Measurements from ENCODE around the gene ZP1.

Gene ZP1

GRCh38 chr11:60862171-60862570, 5.2 kb upstream of the ZP1 start:
- FAIRE-seq: no peak

GRCh38 chr11:60863550-60864521, 3.5 kb upstream of the ZP1 start:
- FAIRE-seq: no peak

GRCh38 chr11:60864856-60865513, 2.4 kb upstream of the ZP1 start:
- no peak for FAIRE-seq

GRCh38 chr11:60867871-60868681, 734 bp downstream of the ZP1 start:
- FAIRE-seq: no peak

GRCh38 chr11:60868682-60869450, 1.5 kb downstream of the ZP1 start:
- no peak for FAIRE-seq

GRCh38 chr11:60869451-60869825, 2.1 kb downstream of the ZP1 start:
- FAIRE-seq: no peak

GRCh38 chr11:60870276-60870675, 2.9 kb downstream of the ZP1 start:
- FAIRE-seq: no peak

- no peak for FAIRE-seq
Observed at GRCh38 chr11:60870733-60871377, 3.5 kb downstream of the ZP1 start.

GRCh38 chr11:60871378-60872061, 4.2 kb downstream of the ZP1 start:
- FAIRE-seq: no peak

- no peak for FAIRE-seq
Observed at GRCh38 chr11:60872124-60872960, 5.0 kb downstream of the ZP1 start.

GRCh38 chr11:60872961-60873524, 5.7 kb downstream of the ZP1 start:
- no peak for FAIRE-seq

- no peak for FAIRE-seq
Observed at GRCh38 chr11:60873533-60873932, 6.2 kb downstream of the ZP1 start.

- no peak for FAIRE-seq
Observed at GRCh38 chr11:60874421-60875365, 7.4 kb downstream of the ZP1 start.

GRCh38 chr11:60875366-60876167, 8.2 kb downstream of the ZP1 start:
- no peak for FAIRE-seq

- FAIRE-seq: no peak
Observed at GRCh38 chr11:60876168-60876485, 8.8 kb downstream of the ZP1 start.

GRCh38 chr11:60878245-60879101, 11.1 kb downstream of the ZP1 start:
- FAIRE-seq: no peak

- FAIRE-seq: no peak
Observed at GRCh38 chr11:60879104-60879503, 11.8 kb downstream of the ZP1 start.

All from A204.1 (cell line).